GM12874 (cell line): Measurements from ENCODE around the gene SKAP1.

ENCODE experiments used
- CTCF ChIP-seq: IDR thresholded peaks from 2 replicates; pipeline ENCODE4 v1.5.1; 2011; ENCODE audit warnings: low read depth, mild to moderate bottlenecking, control low read depth, low read length, moderate library complexity; ENCODE audit not compliant: insufficient read depth

The SKAP1 gene

GRCh38 chr17:48335858-48336500 lies 94.0 kb downstream of the SKAP1 start:
- TF ChIP-seq CTCF = 0 out of 2 replicates have a peak, but pooled peaks have one; percentile 30

- no peak for TF ChIP-seq CTCF
These were observed 94.7 kb downstream of the SKAP1 start for GRCh38 chr17:48335146-48335784.

- TF ChIP-seq CTCF = no peak
These were observed 96.9 kb downstream of the SKAP1 start for GRCh38 chr17:48333034-48333530.

GRCh38 chr17:48330887-48331286 lies 99.1 kb downstream of the SKAP1 start:
- no peak for TF ChIP-seq CTCF

GRCh38 chr17:48330421-48330820 lies 99.6 kb downstream of the SKAP1 start:
- no peak for TF ChIP-seq CTCF

- TF ChIP-seq CTCF = no peak
These were observed 101.6 kb downstream of the SKAP1 start for GRCh38 chr17:48328457-48328856.

GRCh38 chr17:48326310-48326709 lies 103.7 kb downstream of the SKAP1 start:
- TF ChIP-seq CTCF = no peak
